ENCODE results near the gene HYAL3.

DNA sequence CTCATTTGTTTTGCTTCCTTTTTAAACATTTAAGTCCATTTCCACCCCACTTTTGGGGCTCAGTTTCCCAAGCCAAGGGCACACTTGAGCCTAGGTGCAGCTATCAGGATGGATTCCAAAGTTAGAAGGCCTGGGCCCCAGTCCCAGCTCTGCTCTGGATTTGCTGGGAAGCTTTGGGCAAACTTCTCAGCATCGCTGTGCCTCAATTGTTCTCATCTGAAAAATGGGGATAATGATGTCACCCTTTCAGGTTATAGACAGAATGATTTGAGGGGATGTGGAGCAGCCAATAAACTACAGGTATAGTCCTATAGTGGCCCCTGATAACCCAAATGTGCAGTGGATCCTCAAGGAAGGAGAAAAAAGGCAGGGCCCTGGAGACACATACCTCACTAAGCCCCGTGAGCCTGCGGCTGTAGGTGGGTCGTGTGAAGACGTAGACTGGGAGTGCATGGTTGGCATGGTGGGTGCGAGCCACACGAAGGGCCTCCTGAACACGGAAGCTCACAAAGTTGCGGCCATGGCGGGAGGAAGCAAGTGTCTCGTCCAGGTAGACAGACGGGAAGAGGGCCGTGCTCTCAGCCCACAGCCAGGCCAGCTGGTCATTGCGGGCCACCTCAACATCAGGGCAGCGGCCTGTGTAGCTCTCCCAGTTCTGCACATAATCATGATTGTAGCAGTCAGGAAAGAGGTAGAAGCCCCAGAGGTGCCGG, 20.1 kb upstream of the HYAL3 start:
- TF ChIP-seq, protein P1, sequence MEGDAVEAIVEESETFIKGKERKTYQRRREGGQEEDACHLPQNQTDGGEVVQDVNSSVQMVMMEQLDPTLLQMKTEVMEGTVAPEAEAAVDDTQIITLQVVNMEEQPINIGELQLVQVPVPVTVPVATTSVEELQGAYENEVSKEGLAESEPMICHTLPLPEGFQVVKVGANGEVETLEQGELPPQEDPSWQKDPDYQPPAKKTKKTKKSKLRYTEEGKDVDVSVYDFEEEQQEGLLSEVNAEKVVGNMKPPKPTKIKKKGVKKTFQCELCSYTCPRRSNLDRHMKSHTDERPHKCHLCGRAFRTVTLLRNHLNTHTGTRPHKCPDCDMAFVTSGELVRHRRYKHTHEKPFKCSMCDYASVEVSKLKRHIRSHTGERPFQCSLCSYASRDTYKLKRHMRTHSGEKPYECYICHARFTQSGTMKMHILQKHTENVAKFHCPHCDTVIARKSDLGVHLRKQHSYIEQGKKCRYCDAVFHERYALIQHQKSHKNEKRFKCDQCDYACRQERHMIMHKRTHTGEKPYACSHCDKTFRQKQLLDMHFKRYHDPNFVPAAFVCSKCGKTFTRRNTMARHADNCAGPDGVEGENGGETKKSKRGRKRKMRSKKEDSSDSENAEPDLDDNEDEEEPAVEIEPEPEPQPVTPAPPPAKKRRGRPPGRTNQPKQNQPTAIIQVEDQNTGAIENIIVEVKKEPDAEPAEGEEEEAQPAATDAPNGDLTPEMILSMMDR (IDR thresholded peaks at IDR 0.05; ENCODE audit: poor library complexity, severe bottlenecking): no peak
- TF ChIP-seq POLR2AphosphoS5 (IDR thresholded peaks at IDR 0.05) (no peak), RAD21 (conservative IDR thresholded peaks at IDR 0.05) (no peak), EZH2 (IDR thresholded peaks at IDR 0.05; ENCODE audit: borderline replicate concordance, insufficient read depth, low read length, poor library complexity, severe bottlenecking) (no peak), SMC3 (conservative IDR thresholded peaks at IDR 0.05; ENCODE audit: poor library complexity) (no peak), EP300 (conservative IDR thresholded peaks at IDR 0.05; ENCODE audit: poor library complexity, severe bottlenecking) (no peak)
